HEK293 (cell line): ENCODE data around the gene AKAP12.

Source experiments
- CTCF ChIA-PET: fragments of 350-600 bp; formaldehyde crosslinking; extraction: SDS; loops from one replicate; lab custom pipeline; 2021; ENCODE audit warnings: antibody characterized with exemption; lab: Yijun Ruan, JAX
- POLR2A ChIA-PET: fragments of 300-600 bp; formaldehyde crosslinking; extraction: SDS; loops from one replicate; lab custom pipeline; 2020; ENCODE audit warnings: antibody characterized with exemption, inconsistent platforms; lab: Yijun Ruan, JAX
- H3K27ac ChIP-seq: fragments of 200-500 bp; sonication (Bioruptor generic); 2 replicates; pipeline ENCODE4 v1.5.1; 2014; ENCODE audit warnings: low read depth, low read length, control low read depth, inconsistent platforms; ENCODE audit errors: extremely low read depth
- H3K36me3 ChIP-seq, 2 experiments: fragments of 200-500 bp in 1 of 2; sonication (Bioruptor generic) in 1 of 2; 1 replicate in 1 of 2; 2 replicates in 1 of 2; pipeline ENCODE4 v1.5.1; 2014 to 2017; ENCODE audit warnings: inconsistent platforms in 2 of 2, low read length in 2 of 2; ENCODE audit not compliant: control insufficient read depth in 2 of 2, insufficient read depth in 1 of 2
- H3K4me1 ChIP-seq: fragments of 200-500 bp; sonication (Bioruptor generic); 2 replicates; pipeline ENCODE4 v1.5.1; 2014; ENCODE audit warnings: mild to moderate bottlenecking, low read length, inconsistent platforms; ENCODE audit not compliant: control insufficient read depth, insufficient read depth
- H3K4me3 ChIP-seq: 2 replicates; pipeline ENCODE4 v1.5.1; 2011; ENCODE audit warnings: low read depth, mild to moderate bottlenecking, control low read depth, low read length, moderate library complexity
- H3K9me3 ChIP-seq: fragments of 200-500 bp; sonication (Bioruptor generic); 2 replicates; pipeline ENCODE4 v1.5.1; 2014; ENCODE audit warnings: low read depth, low read length, inconsistent platforms; ENCODE audit not compliant: control insufficient read depth, insufficient read depth
- GLIS2 ChIP-seq: fragments of 450-650 bp; formaldehyde crosslinking; IDR thresholded peaks from 2 replicates; pipeline ENCODE4 v1.5.1; 2016; ENCODE audit warnings: missing biosample characterization, missing genetic modification characterization
- INSM2 ChIP-seq: fragments of 450-650 bp; formaldehyde crosslinking; IDR thresholded peaks from 2 replicates; pipeline ENCODE4 v1.5.1; 2016; ENCODE audit warnings: missing biosample characterization, missing genetic modification characterization
- PRDM10 ChIP-seq: fragments of 450-650 bp; formaldehyde crosslinking; IDR thresholded peaks from 2 replicates; pipeline ENCODE4 v1.5.1; 2016; ENCODE audit warnings: missing biosample characterization, missing genetic modification characterization
- REPIN1 ChIP-seq: fragments of 450-650 bp; formaldehyde crosslinking; IDR thresholded peaks from 2 replicates; pipeline ENCODE4 v1.5.1; 2017; ENCODE audit warnings: missing biosample characterization, missing genetic modification characterization, low read depth
- YY1 ChIP-seq: fragments of 450-650 bp; formaldehyde crosslinking; IDR thresholded peaks from 2 replicates; pipeline ENCODE4 v1.5.1; 2018; ENCODE audit warnings: missing biosample characterization, missing genetic modification characterization
- ZBTB11 ChIP-seq: fragments of 450-650 bp; formaldehyde crosslinking; conservative IDR thresholded peaks from 2 replicates; pipeline ENCODE4 v1.5.1; 2016; ENCODE audit warnings: low read depth, missing biosample characterization, missing genetic modification characterization
- ZBTB49 ChIP-seq: fragments of 450-650 bp; formaldehyde crosslinking; IDR thresholded peaks from 2 replicates; pipeline ENCODE4 v1.5.1; 2016; ENCODE audit warnings: missing biosample characterization, missing genetic modification characterization, low read depth
- ZNF175 ChIP-seq: fragments of 450-650 bp; formaldehyde crosslinking; IDR thresholded peaks from 2 replicates; pipeline ENCODE4 v1.5.1; 2016; ENCODE audit warnings: missing biosample characterization, missing genetic modification characterization
- ZNF292 ChIP-seq: fragments of 450-650 bp; formaldehyde crosslinking; IDR thresholded peaks from 2 replicates; pipeline ENCODE4 v1.5.1; 2016; ENCODE audit warnings: low read depth, missing biosample characterization, missing genetic modification characterization, borderline replicate concordance
- ZNF416 ChIP-seq: fragments of 450-650 bp; formaldehyde crosslinking; IDR thresholded peaks from 2 replicates; pipeline ENCODE4 v1.5.1; 2016; ENCODE audit warnings: missing biosample characterization, missing genetic modification characterization
- ZNF48 ChIP-seq: fragments of 450-650 bp; formaldehyde crosslinking; IDR thresholded peaks from 2 replicates; pipeline ENCODE4 v1.5.1; 2016; ENCODE audit warnings: missing biosample characterization, missing genetic modification characterization
- ZNF530 ChIP-seq: fragments of 450-650 bp; formaldehyde crosslinking; IDR thresholded peaks from 2 replicates; pipeline ENCODE4 v1.5.1; 2016; ENCODE audit warnings: low read depth, missing biosample characterization, missing genetic modification characterization
- ZNF558 ChIP-seq: fragments of 450-650 bp; formaldehyde crosslinking; IDR thresholded peaks from 2 replicates; pipeline ENCODE4 v1.5.1; 2016; ENCODE audit warnings: missing biosample characterization, missing genetic modification characterization
- ZNF580 ChIP-seq: fragments of 450-650 bp; formaldehyde crosslinking; IDR thresholded peaks from 2 replicates; pipeline ENCODE4 v1.5.1; 2016; ENCODE audit warnings: missing biosample characterization, missing genetic modification characterization
- ZNF660 ChIP-seq: fragments of 450-650 bp; IDR thresholded peaks from 2 replicates; pipeline ENCODE4 v1.5.1; 2018; ENCODE audit warnings: missing biosample characterization, mild to moderate bottlenecking, missing genetic modification characterization
- ZNF776 ChIP-seq: fragments of 450-650 bp; formaldehyde crosslinking; IDR thresholded peaks from 2 replicates; pipeline ENCODE4 v1.5.0; 2017; ENCODE audit warnings: missing biosample characterization, missing genetic modification characterization, borderline replicate concordance
- ZNF777 ChIP-seq: fragments of 450-650 bp; formaldehyde crosslinking; IDR thresholded peaks from 2 replicates; pipeline ENCODE4 v1.5.1; 2017; ENCODE audit warnings: missing biosample characterization, missing genetic modification characterization, borderline replicate concordance
- ZNF843 ChIP-seq: fragments of 450-650 bp; formaldehyde crosslinking; IDR thresholded peaks from 2 replicates; pipeline ENCODE4 v1.5.1; 2016; ENCODE audit warnings: missing biosample characterization, missing genetic modification characterization
- ZSCAN23 ChIP-seq: fragments of 450-650 bp; formaldehyde crosslinking; IDR thresholded peaks from 2 replicates; pipeline ENCODE4 v1.5.1; 2016; ENCODE audit warnings: missing biosample characterization, missing genetic modification characterization
- TF ChIP-seq, protein P1 (sequence below): fragments of 450-650 bp; formaldehyde crosslinking; IDR thresholded peaks from 2 replicates; pipeline ENCODE4 v1.5.1; 2016; ENCODE audit warnings: missing biosample characterization, missing genetic modification characterization

The AKAP12 gene

DNA sequence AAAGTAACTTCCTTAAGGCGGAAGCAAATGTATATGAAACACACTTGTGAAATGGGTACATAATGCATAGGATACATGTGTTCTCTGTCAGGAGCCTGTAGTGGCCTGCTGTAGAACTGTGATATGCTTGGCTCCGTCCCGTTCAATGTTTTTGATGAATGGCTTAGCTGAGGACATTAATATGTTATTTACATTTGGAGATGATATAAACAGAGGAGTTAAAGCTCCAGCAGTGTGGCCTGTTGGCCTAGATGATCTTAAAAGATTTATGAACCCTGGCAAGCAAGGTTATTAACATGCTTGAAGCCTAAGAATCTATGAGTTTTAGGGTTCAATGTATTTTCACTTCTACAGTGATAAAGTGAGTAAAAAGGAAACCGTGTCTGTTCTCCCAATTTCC, 59.2 kb downstream of the AKAP12 start:
- ChIA-PET CTCF (interaction anchor here (0.7 kb wide), 2 partner anchors 26 to 246 kb away, joined by 3 read pairs; no protein-coding TSS in a partner anchor), POLR2A (no interaction called here)
- no peaks in the 10 kb centered on the region for H3K4me1 ChIP-seq
- no peak overlapping the region for H3K27ac ChIP-seq
- no peak for TF ChIP-seq ZNF776 (tag by site-specific recombination)
- no peak for TF ChIP-seq ZNF48 (tag by site-specific recombination)
- TF ChIP-seq ZNF416 (tag by site-specific recombination): no peak
- TF ChIP-seq YY1: no peak
- no peak for TF ChIP-seq ZNF580 (tag by site-specific recombination)
- no peak for TF ChIP-seq PRDM10
- TF ChIP-seq ZNF843 (tag by site-specific recombination): no peak
- no peak for TF ChIP-seq ZNF530 (tag by site-specific recombination)
- TF ChIP-seq INSM2 (tag by site-specific recombination): no peak
- TF ChIP-seq ZNF777 (tag by site-specific recombination): no peak
- TF ChIP-seq ZBTB49 (tag by site-specific recombination): no peak
- no peak for TF ChIP-seq ZSCAN23 (tag by site-specific recombination)
- no peak for TF ChIP-seq ZNF292 (tag by site-specific recombination)
- TF ChIP-seq ZNF660: no peak
- TF ChIP-seq REPIN1 (tag by site-specific recombination): no peak
- H3K36me3 ChIP-seq: no peaks in the 10 kb centered on the region
- no peak overlapping the region for H3K4me3 ChIP-seq
- no peaks in the 10 kb centered on the region for H3K9me3 ChIP-seq

- H3K9me3 ChIP-seq: no peaks in the 10 kb centered on the region
- no peak overlapping the region for H3K4me3 ChIP-seq
- POLR2A ChIA-PET: no interaction called here
- H3K27ac ChIP-seq: no peak overlapping the region
- H3K36me3 ChIP-seq: no peaks in the 10 kb centered on the region
- no peaks in the 10 kb centered on the region for H3K4me1 ChIP-seq
- CTCF ChIA-PET: no interaction called here
- TF ChIP-seq ZBTB11 (tag by site-specific recombination) (no peak), ZNF558 (tag by site-specific recombination) (no peak), GLIS2 (tag by site-specific recombination) (no peak), ZNF175 (tag by site-specific recombination) (no peak)
- TF ChIP-seq, protein P1, sequence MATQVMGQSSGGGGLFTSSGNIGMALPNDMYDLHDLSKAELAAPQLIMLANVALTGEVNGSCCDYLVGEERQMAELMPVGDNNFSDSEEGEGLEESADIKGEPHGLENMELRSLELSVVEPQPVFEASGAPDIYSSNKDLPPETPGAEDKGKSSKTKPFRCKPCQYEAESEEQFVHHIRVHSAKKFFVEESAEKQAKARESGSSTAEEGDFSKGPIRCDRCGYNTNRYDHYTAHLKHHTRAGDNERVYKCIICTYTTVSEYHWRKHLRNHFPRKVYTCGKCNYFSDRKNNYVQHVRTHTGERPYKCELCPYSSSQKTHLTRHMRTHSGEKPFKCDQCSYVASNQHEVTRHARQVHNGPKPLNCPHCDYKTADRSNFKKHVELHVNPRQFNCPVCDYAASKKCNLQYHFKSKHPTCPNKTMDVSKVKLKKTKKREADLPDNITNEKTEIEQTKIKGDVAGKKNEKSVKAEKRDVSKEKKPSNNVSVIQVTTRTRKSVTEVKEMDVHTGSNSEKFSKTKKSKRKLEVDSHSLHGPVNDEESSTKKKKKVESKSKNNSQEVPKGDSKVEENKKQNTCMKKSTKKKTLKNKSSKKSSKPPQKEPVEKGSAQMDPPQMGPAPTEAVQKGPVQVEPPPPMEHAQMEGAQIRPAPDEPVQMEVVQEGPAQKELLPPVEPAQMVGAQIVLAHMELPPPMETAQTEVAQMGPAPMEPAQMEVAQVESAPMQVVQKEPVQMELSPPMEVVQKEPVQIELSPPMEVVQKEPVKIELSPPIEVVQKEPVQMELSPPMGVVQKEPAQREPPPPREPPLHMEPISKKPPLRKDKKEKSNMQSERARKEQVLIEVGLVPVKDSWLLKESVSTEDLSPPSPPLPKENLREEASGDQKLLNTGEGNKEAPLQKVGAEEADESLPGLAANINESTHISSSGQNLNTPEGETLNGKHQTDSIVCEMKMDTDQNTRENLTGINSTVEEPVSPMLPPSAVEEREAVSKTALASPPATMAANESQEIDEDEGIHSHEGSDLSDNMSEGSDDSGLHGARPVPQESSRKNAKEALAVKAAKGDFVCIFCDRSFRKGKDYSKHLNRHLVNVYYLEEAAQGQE (tag by site-specific recombination): no peak
These were observed 60.7 kb downstream of the AKAP12 start for GRCh38 chr6:151300267-151300991.
